Stimulated activated CD4-positive, alpha-beta T cell treated with anti-CD3 and anti-CD28 coated beads, Interleukin-2, amount 100 ng/mL, for 4 hours (primary cell): ENCODE results near the gene ARHGEF6.

ENCODE experiments used
- DNase-seq: peaks from one replicate; pipeline ENCODE4 v3.0.0-alpha.2; 2020; ENCODE audit warnings: low read depth

ARHGEF6 gene

DNA sequence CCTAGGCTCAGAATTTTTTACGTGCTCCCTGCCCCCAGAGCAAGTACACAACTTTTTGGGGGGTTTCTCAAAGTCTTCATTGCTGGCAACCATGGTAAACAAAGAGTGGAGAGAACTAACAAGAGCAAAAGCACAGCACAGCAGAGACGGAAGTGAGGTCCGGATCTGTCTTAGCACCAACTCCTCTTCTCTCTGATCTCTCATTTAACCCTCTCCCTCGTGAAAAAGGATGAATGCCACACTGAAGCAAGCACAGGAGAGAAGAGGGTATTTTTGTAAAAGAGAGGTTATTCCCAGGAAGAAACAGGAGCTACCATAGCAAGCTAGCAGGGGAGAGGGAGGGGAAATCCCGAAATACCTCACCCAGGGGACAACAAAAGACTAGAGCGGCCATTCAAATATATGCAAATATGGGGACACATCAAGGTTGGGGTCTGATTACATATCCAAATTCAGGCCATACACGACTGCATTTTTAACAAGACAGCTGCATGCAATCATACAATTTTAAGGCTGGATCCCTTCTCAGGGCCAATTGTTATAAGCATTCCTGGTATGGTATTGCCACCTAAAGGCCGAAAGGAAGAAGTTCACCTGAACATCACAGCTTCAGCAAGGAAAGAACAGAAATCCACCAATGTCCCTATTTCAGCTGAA is 86.2 kb downstream of the ARHGEF6 start:
- no peak for DNase-seq

DNA sequence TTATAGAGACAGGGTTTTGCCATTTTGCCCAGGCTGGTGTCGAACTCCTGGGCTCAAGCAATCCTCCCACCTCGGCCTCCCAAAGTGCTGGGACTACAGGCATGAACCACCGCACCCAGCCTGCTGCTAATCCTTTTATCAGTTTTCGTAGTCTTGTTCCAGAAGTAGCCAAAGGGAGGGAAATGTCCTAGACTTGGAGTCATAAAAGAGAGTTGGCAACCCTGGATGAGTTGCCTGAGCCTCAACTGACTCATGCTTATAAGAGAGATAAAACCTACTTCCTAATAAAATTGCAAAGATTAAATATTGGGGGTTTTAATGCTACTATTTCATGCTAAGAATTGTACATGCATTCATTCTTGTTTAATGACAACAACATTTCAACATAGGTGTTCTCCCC is 88.5 kb downstream of the ARHGEF6 start:
- DNase-seq, result no peak

- no peak for DNase-seq
These were observed 89.5 kb downstream of the ARHGEF6 start for GRCh38 chrX:136691028-136691809.

DNA sequence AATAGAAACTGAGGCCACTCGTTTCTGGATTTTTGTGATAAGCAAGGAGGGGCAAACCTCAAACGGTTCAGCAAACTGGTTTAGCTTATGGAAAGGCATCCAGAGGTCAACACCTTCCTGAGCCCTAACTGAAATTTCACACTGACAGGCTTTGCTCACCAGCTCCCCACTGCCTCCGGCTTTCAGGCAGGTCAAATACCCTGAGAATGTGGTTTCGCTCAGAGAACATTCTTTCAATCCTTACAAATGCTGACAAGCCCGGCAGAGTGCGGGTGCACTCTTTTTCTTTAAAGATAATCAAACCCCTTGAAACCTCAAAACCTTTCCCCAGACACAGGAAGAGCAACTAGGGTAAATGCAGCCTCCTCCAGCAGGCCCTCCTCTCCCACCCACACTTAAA is 91.3 kb downstream of the ARHGEF6 start:
- DNase-seq, result no peak

GRCh38 chrX:136687457-136687856 is 93.3 kb downstream of the ARHGEF6 start:
- peak; percentile 62 for DNase-seq

GRCh38 chrX:136684120-136684519 is 96.6 kb downstream of the ARHGEF6 start:
- no peak for DNase-seq

DNA sequence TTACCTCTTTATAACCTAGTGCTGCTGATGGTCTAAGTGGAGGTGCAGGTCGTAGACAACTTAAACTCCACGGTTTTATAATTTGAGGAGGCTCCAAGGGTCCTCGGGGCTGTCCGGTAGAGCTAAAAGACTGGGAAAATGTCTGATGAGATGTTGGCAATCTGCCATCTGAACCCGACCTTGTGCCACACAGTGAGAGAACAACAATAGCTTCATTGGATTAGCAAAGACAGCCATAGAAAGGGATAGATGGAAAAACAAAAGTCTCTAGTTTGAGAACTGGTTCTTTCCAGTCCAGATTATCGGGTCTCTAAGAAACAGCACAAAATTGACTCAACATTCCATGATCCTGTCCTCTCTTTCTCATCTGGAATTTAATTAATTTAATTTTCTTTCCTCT is 101.2 kb downstream of the ARHGEF6 start:
- no peak for DNase-seq

DNA sequence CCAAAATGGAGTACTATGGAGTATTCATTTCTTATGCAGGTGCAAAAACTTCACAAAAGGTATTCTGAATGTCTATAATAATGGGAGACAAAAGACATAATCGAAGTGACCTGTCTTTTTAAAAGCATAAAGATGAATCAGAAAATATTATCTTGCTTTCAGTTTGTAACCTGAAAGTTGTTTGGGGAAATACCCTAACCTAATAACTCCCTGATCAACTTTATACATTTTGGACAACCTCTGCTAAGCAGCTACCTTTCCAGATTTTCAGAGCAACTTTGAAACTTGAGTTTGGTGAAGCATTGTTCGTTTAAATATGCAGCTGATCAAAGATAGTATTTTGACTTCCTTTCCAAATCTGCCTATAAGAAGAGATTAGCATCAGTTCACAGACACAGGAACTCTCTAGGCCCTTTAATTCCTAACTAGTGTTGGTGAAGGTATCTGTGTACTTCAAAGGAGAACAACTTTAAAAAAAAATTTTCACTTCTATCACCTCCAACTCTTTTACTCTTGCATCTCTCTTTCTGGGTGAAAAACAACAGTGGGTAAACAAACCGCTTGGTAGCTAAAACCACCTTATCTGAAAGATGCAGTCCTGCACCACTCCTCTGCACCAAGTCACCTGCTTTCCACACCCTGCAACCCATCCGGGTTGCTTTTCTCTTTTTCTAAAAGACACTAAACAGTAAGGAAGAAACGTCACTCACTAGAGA is 106.3 kb downstream of the ARHGEF6 start:
- no peak for DNase-seq

DNA sequence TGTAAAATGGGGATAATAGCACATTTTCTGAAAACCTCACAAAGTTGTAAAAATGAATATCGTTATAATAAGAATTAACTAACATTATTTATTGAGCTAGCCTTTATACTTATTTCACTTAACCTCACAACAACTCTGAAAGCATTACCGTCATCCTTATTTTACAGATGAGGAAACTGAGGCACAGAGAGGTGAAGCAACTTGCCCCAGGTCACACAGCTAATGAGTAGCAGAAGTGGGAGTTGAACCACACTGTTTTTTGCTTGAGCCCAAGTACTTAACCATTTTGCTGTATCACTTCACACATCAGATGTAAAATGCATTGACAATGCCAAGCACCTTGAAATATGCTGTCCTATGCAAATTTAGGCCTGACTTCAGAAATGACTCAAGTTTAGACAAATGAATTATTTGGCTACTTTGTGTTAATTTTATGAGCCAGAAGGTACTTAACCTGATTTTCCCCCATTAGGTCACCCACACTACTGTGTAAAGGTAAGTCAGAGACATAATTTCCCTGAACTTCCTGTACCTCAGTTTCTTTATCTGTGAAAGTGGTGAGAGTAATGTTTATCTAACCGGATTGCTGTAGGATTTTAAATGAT is 109.6 kb downstream of the ARHGEF6 start:
- DNase-seq, result no peak

DNA sequence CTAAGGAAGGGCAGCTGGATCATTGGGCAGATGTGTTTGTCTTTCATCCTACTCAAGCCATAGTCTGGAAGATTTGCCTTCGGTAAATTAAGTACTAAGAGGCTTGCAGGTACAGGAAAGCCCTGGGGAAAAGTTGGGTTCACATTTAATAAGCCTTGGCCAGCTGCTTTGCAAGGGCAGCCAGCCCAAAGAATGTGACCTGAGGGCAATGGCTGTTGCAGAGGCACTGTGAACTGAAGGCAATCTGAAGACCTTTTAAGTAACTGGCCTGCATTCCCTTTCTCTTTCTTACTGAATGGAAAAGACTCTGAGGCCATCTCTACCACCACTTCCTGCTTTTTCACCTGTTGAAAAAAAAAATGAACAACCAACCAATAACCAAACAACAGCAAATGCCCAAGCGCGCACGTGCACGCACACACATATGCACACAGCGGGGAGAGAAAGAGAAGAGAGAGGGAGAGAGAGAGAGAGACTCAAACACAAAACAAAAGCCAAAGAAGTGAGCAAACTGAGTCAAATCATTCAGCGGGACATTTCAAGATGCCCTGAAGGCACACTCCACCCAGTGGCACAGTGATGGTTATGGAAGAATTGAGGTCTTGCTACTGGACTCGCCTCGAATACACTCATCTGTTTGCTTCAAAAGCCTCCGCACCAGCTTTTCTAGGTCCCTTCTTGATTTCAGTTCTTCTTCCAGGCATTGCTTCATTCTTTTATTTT is 113.1 kb downstream of the ARHGEF6 start:
- DNase-seq, result no peak

DNA sequence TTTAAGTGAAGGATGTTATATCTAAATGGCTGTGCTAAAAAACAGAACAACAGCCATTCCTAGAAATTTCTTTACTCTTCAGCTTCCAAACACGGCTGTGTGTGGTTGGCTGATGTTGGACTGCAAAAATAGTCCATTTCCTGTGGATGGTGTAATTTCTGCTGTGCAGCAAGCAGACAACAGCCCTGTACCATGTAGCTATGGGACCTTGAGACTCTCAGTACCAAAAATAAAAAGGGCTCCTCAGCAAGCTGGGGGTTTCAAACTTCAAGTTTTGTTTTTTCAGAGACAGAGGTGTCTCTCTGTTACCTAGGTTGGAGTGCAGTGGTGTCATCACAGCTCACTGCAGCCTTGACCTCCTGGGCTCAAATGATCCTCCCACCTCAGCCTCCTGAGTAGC is 114.6 kb downstream of the ARHGEF6 start:
- DNase-seq, result no peak

DNA sequence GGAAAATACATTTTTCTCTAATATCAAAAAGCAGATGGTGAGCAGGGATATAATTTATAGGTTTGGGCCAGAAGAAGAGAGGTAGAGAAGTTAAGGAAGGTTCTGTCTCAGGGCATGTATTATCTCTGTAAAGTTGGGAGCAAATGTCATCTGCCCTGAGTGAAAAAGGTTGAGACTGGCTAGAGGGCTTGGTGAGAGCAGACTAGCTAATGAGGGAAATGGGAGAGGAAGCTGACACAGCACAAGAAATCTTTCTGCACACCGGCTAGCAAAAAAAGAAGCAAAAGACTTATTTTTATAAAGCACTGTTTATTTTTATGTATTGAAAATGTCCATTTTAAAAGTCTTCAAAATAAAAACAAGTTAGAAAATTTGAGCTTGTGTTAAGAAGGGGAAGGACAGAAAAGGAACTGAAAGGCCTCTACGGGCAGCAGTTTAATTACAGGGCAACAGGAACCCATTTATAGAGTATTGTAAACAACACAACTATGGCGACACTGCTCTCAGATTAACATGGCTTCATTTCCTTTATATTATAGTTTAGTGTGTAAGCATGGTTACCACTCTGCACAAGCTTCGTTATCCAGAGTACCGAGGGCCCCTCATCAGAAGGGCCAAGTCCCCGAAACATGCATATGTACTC is 115.4 kb downstream of the ARHGEF6 start:
- DNase-seq, result no peak

DNA sequence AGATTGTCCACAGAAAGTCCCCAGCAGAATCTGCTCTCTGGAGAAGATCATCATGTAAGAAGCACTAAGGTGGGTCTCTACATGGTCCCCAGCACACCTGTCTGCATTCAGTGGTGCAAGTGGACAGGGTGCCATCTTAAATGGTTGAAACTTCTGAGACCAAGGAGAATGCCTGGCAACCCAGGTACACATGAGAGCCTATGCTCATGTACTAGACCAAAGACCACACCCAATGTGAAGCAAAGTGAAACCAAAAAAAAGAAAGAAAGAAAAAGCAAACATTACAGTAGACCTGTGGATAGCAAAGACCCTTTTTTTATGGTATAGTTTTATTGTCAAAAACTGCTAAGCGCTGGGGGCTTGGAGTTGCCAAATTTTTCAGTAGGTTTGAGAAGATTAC is 117.8 kb downstream of the ARHGEF6 start:
- DNase-seq, result no peak

DNA sequence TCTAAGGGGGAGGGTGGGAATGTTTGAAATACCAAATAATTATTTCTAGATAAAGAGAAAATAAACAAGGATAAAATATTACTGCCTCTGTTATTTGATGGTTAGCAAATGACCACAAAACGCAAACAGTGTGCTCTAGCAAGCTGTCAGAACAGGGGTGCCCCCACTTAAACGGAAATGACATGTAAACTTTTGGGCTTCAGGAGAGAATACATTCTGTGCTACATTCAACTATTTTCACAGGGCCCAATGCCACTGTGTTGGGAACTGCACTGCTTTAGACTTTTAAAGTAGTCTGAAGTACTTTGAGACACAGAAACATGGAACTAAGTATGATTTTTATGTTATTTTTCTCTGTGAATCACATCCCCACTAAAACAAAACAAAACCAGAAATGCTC is 118.6 kb downstream of the ARHGEF6 start:
- DNase-seq, result no peak

- DNase-seq, result no peak
These were observed 119.8 kb downstream of the ARHGEF6 start for GRCh38 chrX:136660896-136661295.

DNA sequence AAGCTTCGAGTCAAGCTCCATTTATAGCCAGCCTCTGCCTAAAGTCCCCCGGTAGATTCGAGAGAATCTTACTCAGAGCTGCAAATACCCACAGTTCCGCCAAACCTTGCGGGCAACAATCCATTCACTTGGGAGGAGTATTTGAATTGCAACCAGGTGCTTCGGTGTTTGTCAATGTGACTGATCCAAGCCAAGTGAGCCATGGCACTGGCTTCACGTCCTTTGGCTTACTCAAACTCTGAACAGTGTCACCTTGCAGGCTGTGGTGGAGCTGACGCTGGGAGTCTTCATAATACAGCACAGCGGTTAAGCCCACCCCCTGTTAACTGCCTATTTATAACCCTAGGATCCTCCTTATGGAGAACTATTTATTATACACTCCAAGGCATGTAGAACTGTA is 121.6 kb downstream of the ARHGEF6 start:
- DNase-seq, result no peak

GRCh38 chrX:136658151-136658550 is 122.6 kb downstream of the ARHGEF6 start:
- DNase-seq, result no peak

- DNase-seq, result no peak
These were observed 124.3 kb downstream of the ARHGEF6 start for GRCh38 chrX:136656361-136656964.

- no peak for DNase-seq
These were observed 127.7 kb downstream of the ARHGEF6 start for GRCh38 chrX:136652822-136653723.

DNA sequence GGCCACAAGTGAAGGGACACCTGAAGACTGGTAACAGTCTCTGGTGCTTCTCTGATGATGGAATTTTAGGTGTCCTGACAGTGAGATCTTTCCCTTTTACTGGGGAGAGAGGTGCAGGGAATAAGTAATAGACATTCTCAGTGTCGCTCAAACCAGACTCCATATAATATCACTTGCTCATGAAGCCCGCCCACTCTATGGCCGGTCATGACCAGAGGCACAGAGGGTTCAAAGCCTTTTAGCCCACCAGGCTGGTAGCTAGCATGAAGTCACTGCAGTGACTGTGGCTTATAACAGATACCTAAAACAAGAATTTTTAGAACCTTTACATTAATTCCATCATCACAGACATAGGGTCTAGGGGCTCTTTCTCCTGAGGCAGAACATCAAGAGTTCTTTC is 129.9 kb downstream of the ARHGEF6 start:
- DNase-seq, result no peak
